HEK293T (cell line): ENCODE results near the gene BRINP3.

Source experiments
- ELF4 ChIP-seq: fragments of 450-650 bp; IDR thresholded peaks from 2 replicates; pipeline ENCODE4 v1.6.1; 2017; ENCODE audit warnings: antibody characterized with exemption
- FOXM1 ChIP-seq: fragments of 450-650 bp; IDR thresholded peaks from 2 replicates; pipeline ENCODE4 v1.6.1; 2017; ENCODE audit warnings: mild to moderate bottlenecking, borderline replicate concordance
- L3MBTL2 ChIP-seq: fragments of 450-650 bp; conservative IDR thresholded peaks from 2 replicates; pipeline ENCODE4 v1.6.1; 2016; ENCODE audit warnings: mild to moderate bottlenecking
- NFRKB ChIP-seq: fragments of 450-650 bp; IDR thresholded peaks from 2 replicates; pipeline ENCODE4 v1.6.1; 2016; ENCODE audit warnings: mild to moderate bottlenecking, moderate library complexity
- SP1 ChIP-seq: fragments of 450-650 bp; IDR thresholded peaks from 2 replicates; pipeline ENCODE4 v1.6.1; 2017
- TF ChIP-seq, protein P1 (sequence below): fragments of 450-650 bp; IDR thresholded peaks from 2 replicates; pipeline ENCODE4 v1.6.1; 2016

- TF ChIP-seq SP1, result no peak
- no peak for TF ChIP-seq L3MBTL2
- TF ChIP-seq ELF4, result no peak
- TF ChIP-seq, protein P1, sequence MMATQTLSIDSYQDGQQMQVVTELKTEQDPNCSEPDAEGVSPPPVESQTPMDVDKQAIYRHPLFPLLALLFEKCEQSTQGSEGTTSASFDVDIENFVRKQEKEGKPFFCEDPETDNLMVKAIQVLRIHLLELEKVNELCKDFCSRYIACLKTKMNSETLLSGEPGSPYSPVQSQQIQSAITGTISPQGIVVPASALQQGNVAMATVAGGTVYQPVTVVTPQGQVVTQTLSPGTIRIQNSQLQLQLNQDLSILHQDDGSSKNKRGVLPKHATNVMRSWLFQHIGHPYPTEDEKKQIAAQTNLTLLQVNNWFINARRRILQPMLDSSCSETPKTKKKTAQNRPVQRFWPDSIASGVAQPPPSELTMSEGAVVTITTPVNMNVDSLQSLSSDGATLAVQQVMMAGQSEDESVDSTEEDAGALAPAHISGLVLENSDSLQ, result no peak
- TF ChIP-seq FOXM1, result no peak
- TF ChIP-seq NFRKB, result no peak
These were observed 219.7 kb downstream of the BRINP3 start for GRCh38 chr1:190258003-190258402.
